ENCODE results near the gene ZNF692. TPM values are rescaled to one million over a fixed set of nuclear protein-coding genes. Genes with fewer than 3 reads are reported as not detected.
"Not testable (repeated sequence)": the region's sequence is repeated elsewhere in the genome, so short reads cannot be mapped to it uniquely, and the experiment has no call there.

ZNF692 gene
- total RNA-seq, 4 donors from 2014 or later = 18.4 to 30.6 (median 24.8) TPM

DNA sequence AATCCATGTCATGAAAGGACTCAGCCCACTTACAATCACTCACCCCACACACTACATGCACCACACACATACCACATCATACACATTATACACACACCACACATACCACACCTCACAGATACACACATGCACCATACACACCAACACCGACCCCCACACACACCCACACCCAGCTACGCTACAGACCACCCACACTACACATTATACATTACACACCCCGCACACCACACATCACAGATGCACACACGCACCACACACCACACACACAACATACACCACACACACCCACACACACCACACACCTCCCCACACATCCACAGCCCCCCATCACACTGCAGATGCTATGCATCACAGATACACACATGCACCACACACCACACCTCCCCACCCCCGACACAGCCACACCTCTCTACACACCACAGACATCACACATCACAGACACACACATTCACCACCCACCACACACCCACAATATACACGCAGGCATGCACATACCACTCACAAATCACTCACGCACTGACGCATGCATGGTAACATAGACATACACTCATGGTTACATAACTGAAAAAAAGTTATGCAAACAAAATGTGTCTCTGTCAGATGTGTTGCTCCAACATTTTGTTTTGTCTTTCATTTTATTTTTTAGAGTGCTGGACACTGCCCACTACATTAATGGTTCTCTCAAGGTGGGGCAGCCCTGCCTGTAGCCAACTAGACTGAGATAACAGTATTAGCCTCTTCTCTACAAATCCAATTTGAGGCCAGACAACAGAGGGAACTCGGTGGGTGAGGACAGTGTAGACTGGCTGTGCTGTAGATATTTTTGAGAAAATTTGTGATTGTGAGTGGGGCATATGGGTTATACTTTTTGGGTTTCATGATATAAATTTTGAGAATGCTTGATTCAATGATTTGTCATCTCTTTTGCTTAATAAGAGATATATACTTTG lies 31.9 kb upstream of the ZNF692 start:
- ATAC-seq (ENCODE audit: low FRiP score) = no peak
- no peak for TF ChIP-seq CTCF (IDR thresholded peaks at IDR 0.05)

DNA sequence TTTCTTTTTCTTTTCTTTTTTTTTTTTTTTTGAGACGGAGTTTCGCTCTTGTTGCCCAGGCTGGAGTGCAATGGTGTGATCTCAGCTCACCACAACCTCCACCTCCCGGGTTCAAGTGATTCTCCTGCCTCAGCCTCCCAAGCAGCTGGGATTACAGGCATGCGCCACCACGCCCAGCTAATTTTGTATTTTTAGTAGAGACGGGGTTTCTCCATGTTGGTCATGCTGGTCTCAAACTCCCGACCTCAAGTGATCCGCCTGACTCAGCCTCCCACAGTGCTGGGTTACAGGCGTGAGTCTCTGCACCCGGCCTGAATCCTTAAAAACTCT lies 31.0 kb upstream of the ZNF692 start:
- ATAC-seq (ENCODE audit: low FRiP score); DNase-seq (ENCODE audit: low spot score): not testable (repeated sequence)

More for the DNA sequence above, 31.9 kb upstream of the ZNF692 start:
- no peak for DNase-seq (ENCODE audit: low spot score)

GRCh38 chr1:248886237-248886895 lies 27.5 kb upstream of the ZNF692 start:
- DNase-seq (ENCODE audit: low spot score) (no peak), ATAC-seq (ENCODE audit: low FRiP score) (no peak)
- no peak for TF ChIP-seq CTCF (IDR thresholded peaks at IDR 0.05)

DNA sequence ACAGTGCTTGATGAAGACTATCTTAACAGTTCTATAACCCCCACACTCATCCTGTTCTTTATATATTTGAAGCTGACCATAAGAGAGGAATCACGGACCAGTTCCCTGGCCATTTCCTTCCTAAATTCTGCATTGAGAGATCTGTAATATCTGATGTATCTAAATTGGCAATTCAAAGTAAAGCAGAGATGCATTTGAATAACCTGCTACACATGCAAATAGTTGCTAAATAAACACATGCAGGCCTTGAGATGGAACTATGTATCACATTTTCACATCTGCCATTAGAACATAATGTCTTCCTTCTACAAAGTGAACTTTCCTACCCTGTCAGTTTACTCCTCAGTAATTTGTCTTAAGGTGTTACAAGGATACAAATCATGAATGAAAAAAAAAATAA lies 26.8 kb upstream of the ZNF692 start:
- ATAC-seq (ENCODE audit: low FRiP score) = no peak

GRCh38 chr1:248884632-248885295 lies 25.9 kb upstream of the ZNF692 start:
- no peak for TF ChIP-seq CTCF (IDR thresholded peaks at IDR 0.05)
- ATAC-seq (ENCODE audit: low FRiP score) = no peak
- DNase-seq (ENCODE audit: low spot score) = no peak

More for the DNA sequence above, 26.8 kb upstream of the ZNF692 start:
- TF ChIP-seq CTCF (IDR thresholded peaks at IDR 0.05) = no peak
- DNase-seq (ENCODE audit: low spot score) = no peak

DNA sequence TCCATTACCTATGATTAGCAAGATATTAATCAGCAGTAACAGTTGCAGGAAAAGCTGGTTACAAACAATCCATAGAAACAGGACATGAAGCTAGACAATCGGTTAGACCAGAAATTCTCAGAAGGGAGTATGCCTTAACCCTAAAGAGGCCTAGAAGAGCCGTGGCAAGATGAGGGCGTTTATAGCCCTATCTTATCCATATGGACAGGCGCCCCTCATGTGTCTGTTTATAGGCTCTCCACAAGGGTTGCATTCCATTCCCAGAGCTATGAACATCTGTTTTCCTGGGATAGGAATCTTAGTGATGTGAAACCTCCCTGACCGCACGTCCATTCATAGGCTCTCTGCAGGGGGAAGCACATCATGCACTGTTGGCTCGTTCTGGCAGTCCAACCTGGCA lies 23.5 kb upstream of the ZNF692 start:
- not testable (repeated sequence) for ATAC-seq (ENCODE audit: low FRiP score); DNase-seq (ENCODE audit: low spot score)

DNA sequence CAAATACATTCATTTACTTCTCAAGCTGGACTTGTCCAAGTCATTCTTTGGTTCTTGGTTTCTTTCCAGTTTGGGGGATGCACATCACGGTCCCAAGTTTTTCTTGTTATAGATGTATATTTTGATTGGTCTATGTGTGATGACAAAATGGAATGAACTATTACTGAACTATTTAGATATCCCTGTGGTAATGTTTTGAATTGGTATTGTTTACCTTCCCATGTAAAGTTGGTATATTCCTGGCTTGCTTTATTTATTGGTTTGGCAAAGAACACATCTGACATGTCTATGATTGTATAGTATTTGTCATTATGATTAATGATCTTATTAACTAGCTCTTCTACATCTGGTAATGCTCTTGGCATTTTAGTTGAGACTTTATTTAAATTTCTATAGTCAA lies 22.4 kb upstream of the ZNF692 start:
- DNase-seq (ENCODE audit: low spot score) (no peak), ATAC-seq (ENCODE audit: low FRiP score) (no peak)
- TF ChIP-seq CTCF (IDR thresholded peaks at IDR 0.05) = no peak

All from omental fat pad (tissue), 4 donors.